Keratinocyte (primary cell): ENCODE measurements around the gene TTPAL. TPM values are rescaled to one million over a fixed set of nuclear protein-coding genes. Genes with fewer than 3 reads are reported as not detected.

Source experiments
- DNase-seq: peaks from one replicate; pipeline ENCODE4 v3.0.0-alpha.2; 2011; ENCODE audit warnings: low read depth, missing footprints, low spot score
- FAIRE-seq: peaks from 2 replicates; lab custom pipeline; 2011; peaks lifted over from hg19 to GRCh38; lab: Jason Lieb, UNC
- H2AFZ ChIP-seq: 2 replicates; pipeline ENCODE4 v1.6.0; 2012; ENCODE audit warnings: low read length, control low read depth, inconsistent platforms; ENCODE audit not compliant: control insufficient read depth
- H3K27ac ChIP-seq: 2 replicates; pipeline ENCODE4 v1.5.1; 2011; ENCODE audit warnings: low read length; ENCODE audit not compliant: control insufficient read depth, insufficient read depth
- H3K27me3 ChIP-seq: 3 replicates; pipeline ENCODE4 v1.6.0; 2011; ENCODE audit warnings: low read length; ENCODE audit not compliant: control insufficient read depth, insufficient read depth; ENCODE audit errors: extremely low read depth
- H3K36me3 ChIP-seq, 2 experiments: 2 replicates in 1 of 2; 3 replicates in 1 of 2; pipeline ENCODE4 v1.5.1; 2011; ENCODE audit warnings: low read length in 2 of 2, mild to moderate bottlenecking in 1 of 2; ENCODE audit not compliant: control insufficient read depth in 2 of 2, insufficient read depth in 2 of 2; ENCODE audit errors: extremely low read depth in 1 of 2
- H3K4me1 ChIP-seq: 3 replicates; pipeline ENCODE4 v1.5.1; 2011; ENCODE audit warnings: low read length; ENCODE audit not compliant: control insufficient read depth, insufficient read depth; ENCODE audit errors: extremely low read depth
- H3K4me2 ChIP-seq: 3 replicates; pipeline ENCODE4 v1.6.0; 2011; ENCODE audit warnings: low read depth, low read length; ENCODE audit not compliant: control insufficient read depth, insufficient read depth; ENCODE audit errors: extremely low read depth
- H3K4me3 ChIP-seq, 3 experiments: fragments of 200-600 bp in 1 of 3; sonication (generic) in 1 of 3; 2 replicates in 2 of 3; 3 replicates in 1 of 3; pipeline ENCODE4 v1.5.1; 2011 to 2016; ENCODE audit warnings: low read length in 3 of 3, mild to moderate bottlenecking in 3 of 3, control low read depth in 2 of 3, inconsistent platforms in 1 of 3, low read depth in 1 of 3, mixed read lengths in 1 of 3, mixed run types in 1 of 3, moderate library complexity in 1 of 3; ENCODE audit not compliant: control insufficient read depth in 2 of 3, insufficient read depth in 2 of 3; ENCODE audit errors: extremely low read depth in 1 of 3
- H3K79me2 ChIP-seq: 2 replicates; pipeline ENCODE4 v1.6.0; 2012; ENCODE audit warnings: low read length; ENCODE audit not compliant: control insufficient read depth, insufficient read depth
- H3K9ac ChIP-seq: 3 replicates; pipeline ENCODE4 v1.6.0; 2011; ENCODE audit warnings: low read length; ENCODE audit not compliant: control insufficient read depth, insufficient read depth; ENCODE audit errors: extremely low read depth
- H3K9me1 ChIP-seq: 3 replicates; pipeline ENCODE4 v1.6.0; 2011; ENCODE audit warnings: low read length; ENCODE audit not compliant: control insufficient read depth, insufficient read depth; ENCODE audit errors: extremely low read depth
- H3K9me3 ChIP-seq: 2 replicates; pipeline ENCODE4 v1.5.1; 2012; ENCODE audit warnings: low read depth, low read length; ENCODE audit not compliant: control insufficient read depth
- H4K20me1 ChIP-seq: 3 replicates; pipeline ENCODE4 v1.6.0; 2011; ENCODE audit warnings: low read length; ENCODE audit not compliant: control insufficient read depth, insufficient read depth; ENCODE audit errors: extremely low read depth
- EZH2 ChIP-seq: IDR thresholded peaks from one replicate; pipeline ENCODE4 v1.6.1; 2012; ENCODE audit warnings: inconsistent platforms, mild to moderate bottlenecking, low read length, moderate library complexity
- dilution Hi-C: fragments of 300-500 bp; cut with MboI; formaldehyde crosslinking; loops from one replicate; pipeline ENCODE4 v1.7.0; 2020; ENCODE audit warnings: low sequenced_read_pairs; ENCODE audit not compliant: extremely low pct_ligation_motif_present
- polyA plus RNA-seq, 5 experiments: library from polyadenylated mRNA; depleted of rRNA in 3 of 5; stranded (reverse) in 3 of 5; stranded (forward) in 1 of 5; unstranded in 1 of 5; fragments of >200 nt; gene quantifications; 1 replicate in 1 of 5; 2 replicates in 3 of 5; 3 replicates in 1 of 5; pipeline versions ENCODE4 v1.2.1 to v1.2.3, GENCODE V29; 2011 to 2012; ENCODE audit warnings: missing spikeins in 2 of 5, low read depth in 1 of 5, low replicate concordance in 1 of 5
- TF ChIP-seq, protein P1 (sequence below), 3 experiments: IDR thresholded peaks in 1 of 3; conservative IDR thresholded peaks in 1 of 3; optimal IDR thresholded peaks in 1 of 3; 2 replicates in 2 of 3; 3 replicates in 1 of 3; pipeline versions ENCODE3 to v1.5.1; 2011; ENCODE audit warnings: low read length in 3 of 3, mild to moderate bottlenecking in 3 of 3, moderate library complexity in 2 of 3, control low read depth in 1 of 3, inconsistent platforms in 1 of 3; ENCODE audit not compliant: insufficient read depth in 2 of 3; ENCODE audit errors: extremely low read depth in 1 of 3

TTPAL gene
- polyA plus RNA-seq, 1 donor (not counting 4 experiments of a cell fraction or from before 2014, with no cell fraction given), result 20.0 TPM

DNA sequence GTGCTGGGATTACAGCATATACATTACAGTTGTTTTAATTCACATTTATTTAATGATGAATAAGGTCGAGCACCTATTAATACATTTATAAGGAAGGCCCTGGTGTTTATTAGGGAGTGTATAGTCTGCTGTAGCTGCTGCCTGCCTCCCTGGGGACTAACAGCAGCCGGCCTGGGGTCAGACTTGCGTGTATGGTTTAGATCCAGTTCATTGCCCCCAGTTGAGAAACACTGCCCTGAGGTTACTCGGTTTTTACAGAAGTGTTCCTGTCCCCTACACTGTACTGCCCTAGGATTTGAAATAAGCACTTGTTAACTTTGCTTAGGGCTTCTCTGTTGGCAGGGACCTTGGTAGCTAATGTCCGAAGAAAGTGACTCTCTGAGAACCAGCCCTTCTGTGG is 4.0 kb downstream of the TTPAL start:
- Histone ChIP-seq H2AFZ (no peak overlapping the region), H3K36me3 (peaks cover 18 to 30% of the 10 kb centered on the region in 2 experiments), H3K79me2 (peaks cover 17% of the 10 kb centered on the region), H3K4me1 (peaks cover 16% of the 10 kb centered on the region), H3K27ac (no peak overlapping the region), H3K9ac (no peak overlapping the region), H3K27me3 (no peaks in the 10 kb centered on the region), H4K20me1 (no peaks in the 10 kb centered on the region), H3K9me3 (no peaks in the 10 kb centered on the region), H3K9me1 (no peaks in the 10 kb centered on the region), H3K4me2 (no peak overlapping the region), H3K4me3 (no peak overlapping the region)
- no peak for DNase-seq
- FAIRE-seq, result no peak
- TF ChIP-seq EZH2, result no peak
- TF ChIP-seq, protein P1, sequence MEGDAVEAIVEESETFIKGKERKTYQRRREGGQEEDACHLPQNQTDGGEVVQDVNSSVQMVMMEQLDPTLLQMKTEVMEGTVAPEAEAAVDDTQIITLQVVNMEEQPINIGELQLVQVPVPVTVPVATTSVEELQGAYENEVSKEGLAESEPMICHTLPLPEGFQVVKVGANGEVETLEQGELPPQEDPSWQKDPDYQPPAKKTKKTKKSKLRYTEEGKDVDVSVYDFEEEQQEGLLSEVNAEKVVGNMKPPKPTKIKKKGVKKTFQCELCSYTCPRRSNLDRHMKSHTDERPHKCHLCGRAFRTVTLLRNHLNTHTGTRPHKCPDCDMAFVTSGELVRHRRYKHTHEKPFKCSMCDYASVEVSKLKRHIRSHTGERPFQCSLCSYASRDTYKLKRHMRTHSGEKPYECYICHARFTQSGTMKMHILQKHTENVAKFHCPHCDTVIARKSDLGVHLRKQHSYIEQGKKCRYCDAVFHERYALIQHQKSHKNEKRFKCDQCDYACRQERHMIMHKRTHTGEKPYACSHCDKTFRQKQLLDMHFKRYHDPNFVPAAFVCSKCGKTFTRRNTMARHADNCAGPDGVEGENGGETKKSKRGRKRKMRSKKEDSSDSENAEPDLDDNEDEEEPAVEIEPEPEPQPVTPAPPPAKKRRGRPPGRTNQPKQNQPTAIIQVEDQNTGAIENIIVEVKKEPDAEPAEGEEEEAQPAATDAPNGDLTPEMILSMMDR (optimal IDR thresholded peaks at IDR 0.05 in 1 of 3, IDR thresholded peaks at IDR 0.05 in 1 of 3, conservative IDR thresholded peaks at IDR 0.05 in 1 of 3; ENCODE audit: extremely low read depth in 1 of 3, insufficient read depth in 2 of 3, low read length in 3 of 3), result no peak
- dilution Hi-C loops, result no loop called here

DNA sequence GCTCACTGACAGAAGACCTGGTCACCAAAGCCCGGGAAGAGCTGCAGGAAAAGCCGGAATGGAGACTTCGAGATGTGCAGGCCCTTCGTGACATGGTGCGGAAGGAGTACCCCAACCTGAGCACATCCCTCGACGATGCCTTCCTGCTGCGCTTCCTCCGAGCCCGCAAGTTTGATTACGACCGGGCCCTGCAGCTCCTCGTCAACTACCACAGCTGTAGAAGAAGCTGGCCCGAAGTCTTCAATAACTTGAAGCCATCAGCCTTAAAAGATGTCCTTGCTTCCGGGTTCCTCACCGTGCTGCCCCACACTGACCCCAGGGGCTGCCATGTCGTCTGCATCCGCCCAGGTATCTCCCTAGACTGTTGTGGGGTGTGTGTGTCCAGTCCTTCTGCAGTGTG is 4.4 kb downstream of the TTPAL start:
- Histone ChIP-seq H3K27me3 (no peaks in the 10 kb centered on the region), H3K9me3 (no peaks in the 10 kb centered on the region), H2AFZ (no peak overlapping the region), H3K27ac (no peak overlapping the region), H3K4me2 (no peak overlapping the region), H3K9ac (no peak overlapping the region), H3K4me3 (no peak overlapping the region), H3K9me1 (no peaks in the 10 kb centered on the region), H3K79me2 (peaks cover 17% of the 10 kb centered on the region), H4K20me1 (no peaks in the 10 kb centered on the region), H3K4me1 (peaks cover 14% of the 10 kb centered on the region), H3K36me3 (peaks cover 19 to 32% of the 10 kb centered on the region in 2 experiments)
- DNase-seq, result no peak
- TF ChIP-seq, protein P1 (optimal IDR thresholded peaks at IDR 0.05 in 1 of 3, IDR thresholded peaks at IDR 0.05 in 1 of 3, conservative IDR thresholded peaks at IDR 0.05 in 1 of 3; ENCODE audit: extremely low read depth in 1 of 3, insufficient read depth in 2 of 3, low read length in 3 of 3), result no peak
- TF ChIP-seq EZH2, result no peak
- dilution Hi-C loops, result no loop called here
- no peak for FAIRE-seq
